Fibroblast of lung (primary cell): ENCODE results near the gene ANKFN1.

ENCODE experiments used
- CTCF ChIP-seq, 2 donors: IDR thresholded peaks in 1 of 2; conservative IDR thresholded peaks in 1 of 2; 1 replicate in 1 of 2; 2 replicates in 1 of 2; pipeline ENCODE4 v1.5.1; 2011 to 2012; ENCODE audit warnings: low read length in 2 of 2, control low read depth in 1 of 2, inconsistent platforms in 1 of 2, low read depth in 1 of 2, mild to moderate bottlenecking in 1 of 2
- EZH2 ChIP-seq: IDR thresholded peaks from 2 replicates; pipeline ENCODE4 v1.5.1; 2012; ENCODE audit warnings: low read length, control low read depth, mild to moderate bottlenecking; ENCODE audit errors: missing control alignments

GRCh38 chr17:56392321-56392720 lies 239.0 kb downstream of the ANKFN1 start:
- TF ChIP-seq CTCF (conservative IDR thresholded peaks at IDR 0.05 in 1 of 2, IDR thresholded peaks at IDR 0.05 in 1 of 2; ENCODE audit: low read depth in 1 of 2, low read length in 2 of 2) (no peak), EZH2 (no peak)
